B cell (primary cell): ENCODE data around the gene CITED2. TPM values are rescaled to one million over a fixed set of nuclear protein-coding genes. Genes with fewer than 3 reads are reported as not detected.

Source experiments
- ATAC-seq: fragments of 200-7000 bp; cut with Tn5 transposase; one replicate; pipeline ENCODE4 v1.10.0; 2021; ENCODE audit warnings: low read depth, mild to moderate bottlenecking, moderate number of reproducible peaks, moderate library complexity
- CTCF ChIA-PET: fragments of 350-600 bp; sonication (Branson Sonifier 250); formaldehyde crosslinking; loops from one replicate; lab custom pipeline; 2021; ENCODE audit warnings: antibody characterized with exemption, inconsistent platforms; lab: Charles Lee
- POLR2A ChIA-PET: fragments of 350-600 bp; sonication (Branson Sonifier 250); formaldehyde crosslinking; loops from one replicate; lab custom pipeline; 2021; ENCODE audit warnings: antibody characterized with exemption; lab: Charles Lee
- DNase-seq: peaks from one replicate; pipeline ENCODE4 v3.0.0; 2013
- H2AFZ ChIP-seq: 2 replicates; pipeline ENCODE4 v1.6.1; 2012; ENCODE audit warnings: mild to moderate bottlenecking, low read depth, low read length; ENCODE audit not compliant: insufficient read depth, poor library complexity, severe bottlenecking
- H3K27ac ChIP-seq, 2 donors: 1 replicate in 1 of 2; 2 replicates in 1 of 2; pipeline ENCODE4 v1.5.1; 2012 to 2013; ENCODE audit warnings: low read length in 2 of 2, mild to moderate bottlenecking in 2 of 2, moderate library complexity in 1 of 2
- H3K27me3 ChIP-seq, 4 experiments: fragments of 200-600 bp in 1 of 4; sonication (generic) in 1 of 4; replicated peaks in 1 of 4; 1 replicate in 2 of 4; 2 replicates in 2 of 4; pipeline versions ENCODE4 v1.6.1 to v1.7.0; 2013 to 2016; ENCODE audit warnings: low read length in 3 of 4, mild to moderate bottlenecking in 2 of 4, mixed read lengths in 1 of 4, moderate library complexity in 1 of 4; ENCODE audit not compliant: insufficient read depth in 4 of 4, control insufficient read depth in 3 of 4; ENCODE audit errors: control extremely low read depth in 1 of 4
- H3K36me3 ChIP-seq, 2 experiments: replicated peaks in 1 of 2; 1 replicate in 1 of 2; 2 replicates in 1 of 2; pipeline versions ENCODE4 v1.6.1 to v1.7.1; 2013; ENCODE audit warnings: low read length in 1 of 2; ENCODE audit not compliant: insufficient read depth in 2 of 2, control insufficient read depth in 1 of 2; ENCODE audit errors: control extremely low read depth in 1 of 2, extremely low read depth in 1 of 2
- H3K4me1 ChIP-seq, 2 donors: fragments of 200-600 bp in 1 of 2; sonication (generic) in 1 of 2; 1 replicate in 1 of 2; 2 replicates in 1 of 2; pipeline versions ENCODE4 v1.5.1 to v1.6.1; 2013 to 2017; ENCODE audit warnings: low read length in 2 of 2; ENCODE audit not compliant: control insufficient read depth in 2 of 2, insufficient read depth in 2 of 2
- H3K4me2 ChIP-seq: replicated peaks from 2 replicates; pipeline ENCODE3; 2012; ENCODE audit warnings: mild to moderate bottlenecking, low read depth, low read length; ENCODE audit not compliant: poor library complexity, severe bottlenecking
- H3K4me3 ChIP-seq, 5 experiments: fragments of 200-600 bp in 1 of 5; sonication (generic) in 1 of 5; 1 replicate in 3 of 5; 2 replicates in 2 of 5; pipeline versions ENCODE4 v1.5.1 to v1.7.0; 2011 to 2016; ENCODE audit warnings: low read length in 4 of 5, mild to moderate bottlenecking in 4 of 5, low read depth in 2 of 5, control low read depth in 1 of 5, moderate library complexity in 1 of 5; ENCODE audit not compliant: insufficient read depth in 1 of 5; ENCODE audit errors: control extremely low read depth in 1 of 5, extremely low read depth in 1 of 5
- H3K79me2 ChIP-seq: fragments of 200-600 bp; sonication (generic); one replicate; pipeline ENCODE4 v1.6.0; 2016; ENCODE audit warnings: low read length; ENCODE audit not compliant: control insufficient read depth, insufficient read depth
- H3K9ac ChIP-seq: fragments of 200-600 bp; sonication (generic); 2 replicates; pipeline ENCODE4 v1.6.1; 2017; ENCODE audit warnings: mild to moderate bottlenecking, low read length, moderate library complexity
- H3K9me3 ChIP-seq, 3 donors: one replicate each; pipeline versions ENCODE4 v1.6.1 to v1.7.1; 2013; ENCODE audit warnings: low read length in 2 of 3; ENCODE audit not compliant: control insufficient read depth in 2 of 3, insufficient read depth in 1 of 3; ENCODE audit errors: control extremely low read depth in 1 of 3
- H4K20me1 ChIP-seq: 2 replicates; pipeline ENCODE4 v1.6.0; 2012; ENCODE audit warnings: mild to moderate bottlenecking, low read length; ENCODE audit not compliant: insufficient read depth, control insufficient read depth, poor library complexity, severe bottlenecking
- H3K27ac Mint-ChIP-seq: one replicate; pipeline ENCODE4 v1.8.0; 2021; ENCODE audit warnings: mixed read lengths
- H3K27me3 Mint-ChIP-seq: one replicate; pipeline ENCODE4 v1.8.0; 2021; ENCODE audit warnings: mixed read lengths
- H3K4me1 Mint-ChIP-seq: one replicate; pipeline ENCODE4 v1.8.0; 2021; ENCODE audit warnings: mixed read lengths
- H3K4me3 Mint-ChIP-seq: one replicate; pipeline ENCODE4 v1.8.0; 2021; ENCODE audit warnings: mixed read lengths
- H3K9me3 Mint-ChIP-seq: one replicate; pipeline ENCODE4 v1.8.0; 2022; ENCODE audit warnings: mixed read lengths; ENCODE audit not compliant: insufficient read depth
- EZH2 ChIP-seq: IDR thresholded peaks from 2 replicates; pipeline ENCODE4 v1.6.1; 2012; ENCODE audit warnings: borderline replicate concordance, low read depth, mild to moderate bottlenecking, moderate library complexity, low read length; ENCODE audit not compliant: insufficient read depth, poor library complexity, severe bottlenecking
- WGBS: methylation state at CpG from one replicate; pipeline ENCODE4 v1.1.5; 2013; ENCODE audit warnings: missing lambda C conversion rate; ENCODE audit not compliant: insufficient coverage; 5-methylcytosine and 5-hydroxymethylcytosine counted together
- intact Hi-C: fragments of 100-400 bp; cut with micrococcal nuclease; formaldehyde crosslinking; loops from one replicate; pipeline ENCODE4 v1.10.0; 2022
- polyA plus RNA-seq: library from polyadenylated mRNA; depleted of rRNA; stranded (reverse); fragments of >200 nt; gene quantifications from 2 replicates; pipeline ENCODE4 v1.2.3, GENCODE V29; 2012
- total RNA-seq, 2 donors: library from RNA; stranded (reverse); fragments of 120-200 nt in 1 of 2; gene quantifications; 1 replicate in 1 of 2; 2 replicates in 1 of 2; pipeline versions ENCODE4 v1.2.3 to v1.2.4, GENCODE V29; 2013 to 2022
- TF ChIP-seq, protein P1 (sequence below): fragments of 200-600 bp; IDR thresholded peaks from one replicate; pipeline ENCODE4 v1.8.0; 2022; ENCODE audit warnings: antibody characterized with exemption, mild to moderate bottlenecking

CITED2 gene
- total and polyA plus RNA-seq, 2 donors (not counting 1 experiment from before 2014, with no cell fraction given) = 56.2 to 67.9 TPM

DNA sequence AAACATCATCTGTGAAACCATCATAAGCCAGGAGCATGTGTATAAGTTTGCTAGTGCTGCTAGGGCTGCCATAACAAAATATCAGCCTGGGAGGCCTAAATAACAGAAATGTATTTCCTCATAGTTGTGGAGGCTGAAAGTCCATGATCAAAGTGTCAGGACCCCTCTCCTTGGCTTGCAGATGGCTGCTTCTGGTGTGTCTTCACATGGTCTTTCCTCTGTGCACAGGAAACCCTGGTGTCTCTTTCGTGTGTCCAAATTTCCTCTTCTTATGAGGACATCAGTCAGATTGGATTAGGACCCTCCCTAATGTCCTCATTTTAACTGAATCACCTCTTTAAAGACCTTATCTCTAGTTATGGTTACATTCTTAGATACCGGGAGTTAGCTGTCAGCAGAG, 6.2 kb upstream of the CITED2 start:
- no peak overlapping the region for H2AFZ ChIP-seq
- ATAC-seq (no peak), DNase-seq (no peak)
- no peak overlapping the region for H3K27ac ChIP-seq
- H3K36me3 ChIP-seq = no peaks in the 10 kb centered on the region
- H3K4me2 ChIP-seq = no peak overlapping the region
- H3K4me1 Mint-ChIP-seq = peaks cover 4% of the 10 kb centered on the region
- H3K9me3 Mint-ChIP-seq = no peaks in the 10 kb centered on the region
- H4K20me1 ChIP-seq = no peaks in the 10 kb centered on the region
- no peaks in the 10 kb centered on the region for H3K27me3 Mint-ChIP-seq
- no peak overlapping the region for H3K4me3 Mint-ChIP-seq
- TF ChIP-seq, protein P1, sequence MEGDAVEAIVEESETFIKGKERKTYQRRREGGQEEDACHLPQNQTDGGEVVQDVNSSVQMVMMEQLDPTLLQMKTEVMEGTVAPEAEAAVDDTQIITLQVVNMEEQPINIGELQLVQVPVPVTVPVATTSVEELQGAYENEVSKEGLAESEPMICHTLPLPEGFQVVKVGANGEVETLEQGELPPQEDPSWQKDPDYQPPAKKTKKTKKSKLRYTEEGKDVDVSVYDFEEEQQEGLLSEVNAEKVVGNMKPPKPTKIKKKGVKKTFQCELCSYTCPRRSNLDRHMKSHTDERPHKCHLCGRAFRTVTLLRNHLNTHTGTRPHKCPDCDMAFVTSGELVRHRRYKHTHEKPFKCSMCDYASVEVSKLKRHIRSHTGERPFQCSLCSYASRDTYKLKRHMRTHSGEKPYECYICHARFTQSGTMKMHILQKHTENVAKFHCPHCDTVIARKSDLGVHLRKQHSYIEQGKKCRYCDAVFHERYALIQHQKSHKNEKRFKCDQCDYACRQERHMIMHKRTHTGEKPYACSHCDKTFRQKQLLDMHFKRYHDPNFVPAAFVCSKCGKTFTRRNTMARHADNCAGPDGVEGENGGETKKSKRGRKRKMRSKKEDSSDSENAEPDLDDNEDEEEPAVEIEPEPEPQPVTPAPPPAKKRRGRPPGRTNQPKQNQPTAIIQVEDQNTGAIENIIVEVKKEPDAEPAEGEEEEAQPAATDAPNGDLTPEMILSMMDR = no peak
- no peak for TF ChIP-seq EZH2
- CTCF ChIA-PET = interaction anchor here (2.1 to 2.3 kb wide), 2 partner anchors 11 to 16 kb away, joined by 5 to 8 read pairs; no protein-coding TSS in a partner anchor
- H3K27me3 ChIP-seq = no peaks in the 10 kb centered on the region
- no peaks in the 10 kb centered on the region for H3K9me3 ChIP-seq
- H3K79me2 ChIP-seq = no peaks in the 10 kb centered on the region
- intact Hi-C loops = no loop called here
- H3K9ac ChIP-seq = no peak overlapping the region
- WGBS = no CpG with 5 or more reads among the region's 2 CpGs
- H3K27ac Mint-ChIP-seq = no peak overlapping the region
- no peak overlapping the region for H3K4me3 ChIP-seq
- peaks cover 5 to 7% of the 10 kb centered on the region in 2 donors for H3K4me1 ChIP-seq
- POLR2A ChIA-PET = no interaction called here

DNA sequence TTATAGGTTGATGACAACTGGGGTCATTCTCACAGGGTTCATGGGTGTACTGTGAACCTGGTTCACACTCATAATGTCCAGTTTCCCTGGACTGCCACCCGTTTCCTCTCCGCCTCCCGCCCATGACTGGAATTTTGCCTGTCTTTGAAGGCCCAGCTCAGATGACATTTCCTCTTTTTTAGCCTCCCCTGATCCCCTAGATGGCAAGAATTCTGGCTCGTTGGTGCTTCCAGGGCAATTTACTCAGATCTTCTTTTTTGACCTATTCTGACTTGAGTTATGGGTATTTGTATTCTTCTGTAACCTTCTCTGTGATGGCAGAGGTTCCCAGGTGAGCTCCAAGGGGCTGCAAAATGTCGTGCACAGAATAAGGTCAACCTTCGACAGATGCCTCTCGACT, 5.7 kb upstream of the CITED2 start:
- ChIA-PET POLR2A (no interaction called here), CTCF (interaction anchor here (1.7 to 2.3 kb wide), 3 partner anchors 10 to 15 kb away, joined by 5 to 8 read pairs (median 7); no protein-coding TSS in a partner anchor)
- Histone ChIP-seq H3K9me3 (no peaks in the 10 kb centered on the region), H3K9ac (no peak overlapping the region), H2AFZ (no peak overlapping the region), H3K4me2 (no peak overlapping the region), H3K79me2 (no peaks in the 10 kb centered on the region), H3K27me3 (no peaks in the 10 kb centered on the region), H3K4me3 (no peak overlapping the region), H3K36me3 (no peaks in the 10 kb centered on the region), H3K4me1 (peaks cover 5 to 7% of the 10 kb centered on the region in 2 donors), H4K20me1 (no peaks in the 10 kb centered on the region), H3K27ac (no peak overlapping the region)
- DNase-seq (no peak), ATAC-seq (no peak)
- TF ChIP-seq, protein P1 = no peak
- no peak for TF ChIP-seq EZH2
- intact Hi-C loops = no loop called here
- Mint-ChIP-seq H3K27me3 (no peaks in the 10 kb centered on the region), H3K4me3 (no peak overlapping the region), H3K4me1 (peaks cover 4% of the 10 kb centered on the region), H3K9me3 (no peaks in the 10 kb centered on the region), H3K27ac (no peak overlapping the region)
- WGBS = 100% methylated on average over 3 of the region's 7 CpGs
